NB4 (cell line): ENCODE measurements around the gene ZDHHC1.

Experiments used
- CTCF ChIP-seq: IDR thresholded peaks from one replicate; pipeline ENCODE4 v1.5.1; 2012; ENCODE audit warnings: low read depth, low read length
- MAX ChIP-seq: IDR thresholded peaks from 2 replicates; pipeline ENCODE4 v1.6.1; 2011; ENCODE audit warnings: low read depth, low read length
- MYC ChIP-seq: IDR thresholded peaks from 2 replicates; pipeline ENCODE4 v1.6.1; 2011; ENCODE audit warnings: low read depth, low read length
- POLR2A ChIP-seq: IDR thresholded peaks from 2 replicates; pipeline ENCODE4 v1.6.1; 2011; ENCODE audit warnings: mild to moderate bottlenecking; ENCODE audit not compliant: insufficient read length; ENCODE audit errors: extremely low read depth

GRCh38 chr16:67417333-67418061 lies 1.2 kb upstream of the ZDHHC1 start:
- no peak for TF ChIP-seq CTCF
- TF ChIP-seq POLR2A: no peak
- TF ChIP-seq MAX: no peak
- no peak for TF ChIP-seq MYC
